ENCODE results near the gene MC2R. TPM values are rescaled to one million over a fixed set of nuclear protein-coding genes. Genes with fewer than 3 reads are reported as not detected.

MC2R gene
- total RNA-seq, 1 experiment from 2014 or later, result not detected

GRCh38 chr18:13879937-13880336, 35.4 kb downstream of the MC2R start:
- no CpG with 5 or more reads among the region's 1 CpG for WGBS (ENCODE audit: extremely low coverage, insufficient read length, low lambda C conversion rate)
- no peaks in the 10 kb centered on the region for H3K36me3 Mint-ChIP-seq (ENCODE audit: insufficient read depth in 1 of 3, low read depth in 3 of 3)

More at GRCh38 chr18:13879937-13880336, 35.4 kb downstream of the MC2R start:
- H4K91ac ChIP-seq (ENCODE audit: insufficient read length, low read depth, low read length), result no peak overlapping the region
- H3K9me3 ChIP-seq (ENCODE audit: control insufficient read depth, low read depth, low read length), result no peaks in the 10 kb centered on the region
- Mint-ChIP-seq H3K4me1 (peaks cover 15 to 20% of the 10 kb centered on the region in 2 experiments), H3K9me3 (no peaks in the 10 kb centered on the region), H3K27ac (no peak overlapping the region), H3K27me3 (ENCODE audit: low read depth) (peaks cover 13% of the 10 kb centered on the region), H3K4me3 (no peak overlapping the region)
- no peak overlapping the region for H4K8ac ChIP-seq (replicated peaks; ENCODE audit: insufficient read length, low read depth, low read length)
- H3K14ac ChIP-seq (ENCODE audit: insufficient read depth, low read length), result no peak overlapping the region
- no peak overlapping the region for H2BK20ac ChIP-seq (ENCODE audit: low read depth, low read length, poor library complexity, severe bottlenecking)
- H3K4ac ChIP-seq (ENCODE audit: low read depth, low read length), result no peak overlapping the region
- no peak overlapping the region for H4K5ac ChIP-seq (ENCODE audit: insufficient read length, low read depth, low read length)
- H3K56ac ChIP-seq (ENCODE audit: insufficient read length, low read depth, low read length), result no peak overlapping the region
- no peak overlapping the region for H2AFZ ChIP-seq (ENCODE audit: low read length)
- no peak overlapping the region for H2BK15ac ChIP-seq (ENCODE audit: low read depth, low read length)
- no peaks in the 10 kb centered on the region for H3K79me1 ChIP-seq (ENCODE audit: insufficient read depth, low read depth, low read length, poor library complexity, severe bottlenecking)
- no peaks in the 10 kb centered on the region for H3K23me2 ChIP-seq (ENCODE audit: insufficient read length, low read depth, low read length, poor library complexity, severe bottlenecking)
- H2BK120ac ChIP-seq (ENCODE audit: low read depth, low read length, poor library complexity, severe bottlenecking), result no peak overlapping the region
- no peaks in the 10 kb centered on the region for H3K79me2 ChIP-seq (ENCODE audit: insufficient read depth, low read length)
- no peaks in the 10 kb centered on the region for H3K4me1 ChIP-seq (ENCODE audit: insufficient read depth, low read length)
- no peak overlapping the region for H3K9ac ChIP-seq (ENCODE audit: extremely low read depth, insufficient read length, low read length)
- H2BK12ac ChIP-seq (ENCODE audit: insufficient read length, low read depth, low read length), result no peak overlapping the region
- H4K20me1 ChIP-seq (ENCODE audit: control insufficient read depth, insufficient read depth, insufficient read length), result no peaks in the 10 kb centered on the region
- H2AK5ac ChIP-seq (ENCODE audit: insufficient read length, low read length), result no peak overlapping the region
- DNase-seq, result no peak
- no peak overlapping the region for H3K4me2 ChIP-seq (ENCODE audit: insufficient read depth, insufficient read length, low read length)
- H3K27ac ChIP-seq (ENCODE audit: insufficient read length, low read depth, low read length), result no peak overlapping the region
- no peak overlapping the region for H3T11ph ChIP-seq (ENCODE audit: low read length)
- H2BK5ac ChIP-seq (ENCODE audit: insufficient read length, low read length), result no peak overlapping the region
- no peak overlapping the region for H3K23ac ChIP-seq (ENCODE audit: insufficient read length, low read depth, low read length)
- no peak overlapping the region for H3K18ac ChIP-seq (ENCODE audit: insufficient read length, low read depth, low read length)
- no peaks in the 10 kb centered on the region for H3K27me3 ChIP-seq (ENCODE audit: insufficient read depth, low read length)
- TF ChIP-seq CTCF (conservative IDR thresholded peaks at IDR 0.05), result no peak
